HS-27A (cell line): ENCODE measurements around the gene THADA.

Experiments
- DNase-seq: peaks from one replicate; pipeline ENCODE4 v3.0.0-alpha.2; 2012; ENCODE audit warnings: low read depth, missing footprints

Gene THADA

DNA sequence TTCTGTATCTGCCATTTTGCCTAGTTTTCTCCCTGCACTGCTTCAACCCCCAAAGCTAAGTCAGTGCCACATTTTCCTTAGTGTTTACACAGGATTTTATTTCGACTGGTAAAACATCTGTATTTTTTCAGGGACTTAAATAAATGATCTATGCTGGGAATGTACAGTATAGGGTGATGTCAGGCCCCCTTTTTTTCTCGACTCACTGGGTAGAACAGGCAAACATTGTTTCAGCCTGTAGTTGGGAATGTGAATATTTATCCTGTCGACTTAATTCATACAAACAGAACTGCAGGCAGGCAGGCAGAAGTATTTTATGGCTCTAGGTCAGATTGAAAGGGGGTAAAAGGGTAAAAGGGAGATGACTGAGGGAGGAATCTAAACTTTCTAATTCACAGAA lies 245.9 kb downstream of the THADA start:
- DNase-seq = no peak

- DNase-seq = no peak
Observed at GRCh38 chr2:43348908-43349661, 246.8 kb downstream of the THADA start.

DNA sequence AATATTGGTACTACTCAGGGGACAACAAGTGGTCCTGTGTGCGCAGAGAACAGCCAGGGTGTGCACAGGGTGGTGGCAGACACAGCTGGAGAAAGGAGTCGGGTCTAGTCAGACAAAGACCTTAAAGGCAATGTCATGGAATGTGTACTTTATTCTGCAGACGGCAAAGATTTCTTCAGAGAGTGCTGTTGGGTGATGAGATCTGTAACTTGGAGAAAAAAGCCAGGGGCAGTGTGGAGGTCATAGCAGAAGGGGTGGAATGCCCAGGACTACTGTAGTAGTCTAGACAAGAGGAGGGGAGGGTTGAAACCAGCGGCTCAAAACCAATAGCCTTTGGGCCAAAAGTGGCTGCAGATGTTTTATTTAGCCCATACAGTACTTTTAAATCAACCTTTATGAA lies 248.1 kb downstream of the THADA start:
- no peak for DNase-seq

DNA sequence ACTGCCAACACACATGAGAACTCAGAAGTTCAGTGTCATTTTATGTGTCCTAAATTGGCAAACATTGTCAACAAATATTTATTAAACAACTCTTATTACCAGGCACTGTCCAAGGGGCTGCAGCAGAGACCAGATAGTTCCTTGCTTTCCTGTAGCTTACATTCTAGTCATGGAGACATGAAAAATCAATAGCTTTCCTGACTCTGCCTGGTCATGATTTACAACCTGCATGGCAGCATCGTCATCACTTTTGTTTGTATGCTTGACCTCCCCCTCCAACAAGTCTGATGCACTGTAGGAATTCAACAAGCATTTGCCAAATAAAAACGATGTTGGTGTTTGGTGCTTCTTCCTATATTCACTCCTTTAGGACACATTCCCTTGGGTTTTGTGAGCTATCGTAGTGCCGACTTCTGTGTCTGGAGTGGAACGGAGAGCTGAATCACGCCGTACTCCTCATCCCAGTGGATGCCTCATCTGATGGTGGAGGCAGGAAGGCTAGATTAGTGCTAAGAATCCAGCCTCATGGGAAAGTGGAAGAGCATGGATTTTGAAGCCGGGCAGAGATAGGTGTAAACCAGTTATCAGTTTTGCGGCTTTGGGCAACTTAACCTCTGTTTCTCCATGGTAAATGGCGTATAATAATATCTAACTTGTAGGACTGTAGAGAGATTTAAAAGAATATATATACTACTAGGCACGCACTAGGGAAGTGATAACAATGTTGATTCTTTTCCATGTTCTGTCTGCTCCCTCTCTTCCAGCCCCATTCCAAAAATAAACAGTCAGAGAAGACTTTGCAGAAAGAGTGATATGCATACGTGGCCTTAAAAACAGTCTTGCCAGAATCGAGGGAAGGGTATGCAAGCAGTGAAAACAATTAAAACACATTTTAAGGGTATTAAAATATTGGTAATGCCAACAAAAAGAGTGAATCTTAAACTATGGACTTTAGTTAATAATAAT lies 249.0 kb downstream of the THADA start:
- DNase-seq = no peak

- DNase-seq = no peak
Observed at GRCh38 chr2:43345872-43346271, 250.0 kb downstream of the THADA start.

- no peak for DNase-seq
Observed at GRCh38 chr2:43345391-43345813, 250.4 kb downstream of the THADA start.

- no peak for DNase-seq
Observed at GRCh38 chr2:43344868-43345373, 250.9 kb downstream of the THADA start.

DNA sequence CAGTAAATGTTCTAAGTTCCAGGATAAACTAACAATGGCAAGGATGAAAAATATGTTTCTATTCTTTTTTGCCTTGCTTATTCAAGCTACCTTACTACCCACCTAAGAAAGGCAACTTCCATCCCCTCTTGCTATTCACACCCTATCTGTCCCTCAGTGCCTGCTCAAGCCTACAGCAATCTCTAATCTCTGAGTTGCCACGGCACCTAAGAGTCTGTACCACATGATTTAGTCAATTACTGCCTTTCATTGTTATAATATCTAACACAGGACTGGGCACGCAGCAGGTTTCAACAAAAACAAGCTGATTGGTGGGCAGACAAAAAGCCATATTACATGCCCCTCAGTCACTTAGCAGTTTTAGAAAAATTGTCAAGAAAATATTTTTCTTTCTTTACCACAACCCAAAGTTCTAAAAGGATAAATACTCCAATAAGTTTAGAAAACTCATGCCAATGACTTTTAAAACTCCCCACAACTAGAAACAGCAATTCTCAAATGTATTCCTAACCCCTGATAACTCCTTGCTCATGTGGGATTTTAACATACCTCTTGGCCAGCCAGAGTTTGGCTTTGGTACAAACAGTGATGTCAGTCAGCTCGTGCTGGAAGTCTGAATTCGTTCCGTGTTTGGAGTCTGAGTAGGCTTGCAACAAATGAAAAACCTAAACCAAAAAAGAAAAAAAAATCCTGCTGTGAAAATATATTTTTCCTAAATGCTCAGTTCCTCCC lies 252.1 kb downstream of the THADA start:
- peak; percentile 65 for DNase-seq

GRCh38 chr2:43341959-43342757 lies 253.7 kb downstream of the THADA start:
- no peak for DNase-seq

DNA sequence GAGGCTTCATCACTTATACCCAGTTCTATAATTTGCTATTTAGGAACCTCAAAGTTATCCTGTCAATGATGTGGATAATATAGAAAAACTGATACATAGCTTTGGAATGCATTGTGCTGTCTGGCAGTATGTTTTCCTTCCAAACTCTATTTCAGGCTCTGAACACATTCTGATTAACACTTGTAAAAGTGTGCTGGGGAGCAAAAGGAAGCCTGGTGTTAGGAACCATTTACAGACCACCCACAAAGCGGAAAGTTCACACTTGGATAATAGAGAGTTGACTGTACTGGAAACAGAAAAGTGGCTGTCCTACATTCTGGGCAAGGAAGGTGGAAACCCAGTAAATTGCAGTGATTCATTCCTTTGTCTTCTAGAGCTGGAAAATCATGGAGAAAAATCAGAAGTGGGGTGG lies 254.9 kb downstream of the THADA start:
- no peak for DNase-seq

- no peak for DNase-seq
Observed at GRCh38 chr2:43340066-43340465, 255.8 kb downstream of the THADA start.

- DNase-seq = no peak
Observed at GRCh38 chr2:43333656-43334144, 262.1 kb downstream of the THADA start.

GRCh38 chr2:43333101-43333655 lies 262.7 kb downstream of the THADA start:
- no peak for DNase-seq

GRCh38 chr2:43332653-43333052 lies 263.2 kb downstream of the THADA start:
- DNase-seq = no peak

GRCh38 chr2:43331422-43331821 lies 264.4 kb downstream of the THADA start:
- no peak for DNase-seq

DNA sequence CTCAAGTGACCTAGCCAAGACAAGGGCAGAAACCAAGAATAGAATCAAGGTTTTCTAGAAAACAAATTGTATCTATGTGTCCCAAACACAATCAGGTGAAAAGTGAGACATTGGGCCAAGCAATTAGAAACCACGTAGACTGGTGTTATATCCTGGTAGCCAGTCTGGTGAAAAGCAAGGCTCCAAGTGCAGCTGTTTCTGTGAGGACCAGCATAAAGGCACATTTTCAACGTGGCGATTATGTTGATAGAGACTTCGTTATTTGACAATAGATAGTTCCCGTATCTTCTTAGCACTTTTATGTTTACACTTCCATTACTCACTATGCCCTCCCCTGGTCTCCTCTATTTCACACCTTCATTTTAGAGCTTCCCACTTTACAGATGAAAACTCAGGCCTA lies 266.2 kb downstream of the THADA start:
- no peak for DNase-seq

DNA sequence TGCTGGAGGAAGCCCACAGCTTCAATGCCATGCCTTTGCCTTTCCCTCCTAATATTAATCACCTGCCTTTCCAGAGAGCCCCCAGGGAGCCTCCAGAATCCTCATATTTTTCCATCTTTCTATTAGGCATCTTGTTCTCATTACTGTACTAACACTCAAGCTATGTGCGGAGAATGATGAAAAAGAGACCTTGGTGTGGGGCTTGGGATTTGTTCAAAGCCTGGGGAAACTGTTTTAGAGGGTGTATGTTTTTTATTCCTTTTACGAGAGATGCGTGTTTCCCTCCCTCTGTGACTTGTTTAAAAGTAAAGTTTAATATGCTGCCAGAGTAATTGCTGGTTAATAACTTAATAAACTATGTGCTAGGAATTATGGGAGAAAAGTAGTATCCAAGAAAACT lies 267.0 kb downstream of the THADA start:
- no peak for DNase-seq

- DNase-seq = no peak
Observed at GRCh38 chr2:43328133-43328532, 267.7 kb downstream of the THADA start.

DNA sequence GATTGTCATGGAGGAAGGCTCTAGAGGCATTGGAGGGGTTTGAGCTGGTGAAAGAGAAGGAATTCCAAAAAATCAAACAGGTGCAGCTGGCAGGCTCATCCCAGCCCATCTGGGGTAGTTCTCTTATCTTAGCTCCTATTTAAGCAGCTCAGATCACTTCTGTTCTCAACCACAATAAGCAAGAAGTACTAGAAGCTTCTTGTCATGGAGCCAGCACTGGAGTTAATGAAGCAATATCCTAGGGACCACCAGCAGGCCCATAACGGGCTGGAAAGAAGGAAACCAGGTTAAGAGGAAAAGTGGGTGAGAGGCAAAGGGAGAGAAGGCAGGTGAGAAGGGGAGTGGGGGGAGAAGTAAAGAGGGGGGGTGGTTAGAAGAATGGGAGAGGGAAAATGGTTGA lies 268.7 kb downstream of the THADA start:
- no peak for DNase-seq

DNA sequence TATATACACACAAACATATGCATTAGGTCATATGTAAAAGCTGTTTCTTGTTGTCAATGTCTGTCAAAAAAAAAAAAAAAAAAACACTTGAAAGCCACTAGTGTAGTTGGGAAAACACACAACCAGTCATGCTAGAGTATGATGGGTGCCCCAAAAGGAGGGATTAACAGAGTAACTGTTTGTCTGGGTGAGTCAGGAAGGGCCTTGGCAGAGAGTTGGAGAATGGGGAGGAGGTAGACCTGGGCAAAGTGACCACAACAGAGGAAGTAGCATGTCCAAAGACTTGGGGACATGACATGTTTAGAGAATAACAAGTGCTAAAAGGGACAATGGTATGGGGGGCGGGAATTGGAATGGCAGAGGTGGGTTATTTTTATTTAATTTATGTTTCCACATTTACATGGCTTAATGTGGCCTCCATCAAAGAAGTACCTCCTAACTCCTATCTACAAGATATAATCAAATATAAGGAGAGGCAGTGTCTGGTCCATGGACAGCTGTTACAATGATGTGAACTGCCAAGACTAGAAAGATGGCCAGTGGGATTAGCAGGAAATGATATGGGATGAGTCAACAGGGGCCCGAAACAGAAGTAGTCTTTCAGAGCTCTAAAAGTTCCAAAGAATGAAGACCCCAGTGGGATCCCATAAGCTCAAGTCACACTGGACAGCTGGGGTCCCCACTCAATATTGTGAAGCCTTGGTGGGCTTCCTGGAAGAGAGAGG lies 269.6 kb downstream of the THADA start:
- DNase-seq = no peak
